ENCODE results near the gene MAGI3.
"Not testable (repeated sequence)": the region's sequence is repeated elsewhere in the genome, so short reads cannot be mapped to it uniquely, and the experiment has no call there.

The MAGI3 gene

GRCh38 chr1:113517983-113518382 is 127.7 kb downstream of the MAGI3 start:
- no peak for DNase-seq

GRCh38 chr1:113519556-113519955 is 129.2 kb downstream of the MAGI3 start:
- no peak for DNase-seq

GRCh38 chr1:113530021-113530420 is 139.7 kb downstream of the MAGI3 start:
- DNase-seq: no peak

GRCh38 chr1:113531321-113531720 is 141.0 kb downstream of the MAGI3 start:
- no peak for DNase-seq

GRCh38 chr1:113533061-113533460 is 142.7 kb downstream of the MAGI3 start:
- no peak for DNase-seq

GRCh38 chr1:113534130-113534817 is 144.0 kb downstream of the MAGI3 start:
- no peak for DNase-seq

- no peak for DNase-seq
These were observed 144.6 kb downstream of the MAGI3 start for GRCh38 chr1:113534875-113535274.

GRCh38 chr1:113536182-113536780 is 146.0 kb downstream of the MAGI3 start:
- no peak for DNase-seq

- no peak for DNase-seq
These were observed 147.9 kb downstream of the MAGI3 start for GRCh38 chr1:113538225-113538624.

GRCh38 chr1:113540335-113540734 is 150.0 kb downstream of the MAGI3 start:
- no peak for DNase-seq

GRCh38 chr1:113541106-113541505 is 150.8 kb downstream of the MAGI3 start:
- DNase-seq: no peak

GRCh38 chr1:113542221-113542701 is 151.9 kb downstream of the MAGI3 start:
- no peak for DNase-seq

- no peak for DNase-seq
These were observed 152.8 kb downstream of the MAGI3 start for GRCh38 chr1:113543110-113543509.

GRCh38 chr1:113545210-113545609 is 154.9 kb downstream of the MAGI3 start:
- no peak for DNase-seq

- no peak for DNase-seq
These were observed 155.3 kb downstream of the MAGI3 start for GRCh38 chr1:113545626-113546025.

GRCh38 chr1:113551728-113552127 is 161.4 kb downstream of the MAGI3 start:
- no peak for DNase-seq

GRCh38 chr1:113552244-113552643 is 161.9 kb downstream of the MAGI3 start:
- DNase-seq: no peak

- no peak for DNase-seq
These were observed 166.9 kb downstream of the MAGI3 start for GRCh38 chr1:113557187-113557586.

GRCh38 chr1:113565621-113566020 is 175.3 kb downstream of the MAGI3 start:
- no peak for DNase-seq

- DNase-seq: no peak
These were observed 177.1 kb downstream of the MAGI3 start for GRCh38 chr1:113567427-113567826.

- DNase-seq: not testable (repeated sequence)
These were observed 185.5 kb downstream of the MAGI3 start for GRCh38 chr1:113575744-113576260.

GRCh38 chr1:113576271-113576670 is 186.0 kb downstream of the MAGI3 start:
- DNase-seq: no peak

GRCh38 chr1:113579256-113580018 is 189.1 kb downstream of the MAGI3 start:
- no peak for DNase-seq

GRCh38 chr1:113581323-113581722 is 191.0 kb downstream of the MAGI3 start:
- no peak for DNase-seq
